Gastroesophageal sphincter (tissue), 3 donors: ENCODE measurements around the gene CHCT1.

Source experiments
- POLR2A ChIP-seq, 2 donors: fragments of 450-650 bp; IDR thresholded peaks; one replicate each; pipeline ENCODE4 v1.6.1; 2017; ENCODE audit warnings: antibody characterized with exemption in 2 of 2, mild to moderate bottlenecking in 2 of 2, moderate library complexity in 1 of 2
- TF ChIP-seq, protein P1 (sequence below), 4 experiments: fragments of 200-600 bp in 2 of 4; fragments of 450-650 bp in 2 of 4; sonication (generic) in 1 of 4; IDR thresholded peaks; one replicate each; pipeline ENCODE4 v1.5.1; 2017 to 2019; ENCODE audit warnings: antibody characterized with exemption in 4 of 4, mild to moderate bottlenecking in 2 of 4, moderate library complexity in 2 of 4

DNA sequence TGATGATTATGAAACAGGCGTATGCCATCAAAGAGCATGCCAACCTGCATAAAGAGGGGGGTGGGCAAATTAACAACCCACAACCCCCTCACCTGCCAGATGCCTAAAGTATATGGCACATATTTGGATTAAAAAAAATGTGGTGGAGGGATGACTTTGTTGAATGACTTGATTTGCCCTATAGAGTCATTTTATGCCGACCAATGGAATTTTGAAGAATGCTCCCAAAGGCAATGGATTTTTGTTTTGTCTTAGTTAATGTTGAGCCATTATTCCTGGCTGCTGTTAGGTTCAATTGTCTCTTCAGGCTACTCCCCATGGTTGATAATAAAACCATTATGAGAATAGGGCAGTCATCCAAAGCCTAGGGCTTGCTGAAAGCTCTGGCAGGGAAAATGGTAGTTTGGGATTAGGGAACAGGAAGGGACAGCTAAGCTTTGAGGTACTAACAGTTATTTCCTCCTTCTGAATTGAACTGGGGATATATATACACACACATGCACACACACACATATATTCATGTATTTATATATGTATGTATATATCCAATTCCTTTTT is 5.8 kb upstream of the CHCT1 start:
- TF ChIP-seq, protein P1, sequence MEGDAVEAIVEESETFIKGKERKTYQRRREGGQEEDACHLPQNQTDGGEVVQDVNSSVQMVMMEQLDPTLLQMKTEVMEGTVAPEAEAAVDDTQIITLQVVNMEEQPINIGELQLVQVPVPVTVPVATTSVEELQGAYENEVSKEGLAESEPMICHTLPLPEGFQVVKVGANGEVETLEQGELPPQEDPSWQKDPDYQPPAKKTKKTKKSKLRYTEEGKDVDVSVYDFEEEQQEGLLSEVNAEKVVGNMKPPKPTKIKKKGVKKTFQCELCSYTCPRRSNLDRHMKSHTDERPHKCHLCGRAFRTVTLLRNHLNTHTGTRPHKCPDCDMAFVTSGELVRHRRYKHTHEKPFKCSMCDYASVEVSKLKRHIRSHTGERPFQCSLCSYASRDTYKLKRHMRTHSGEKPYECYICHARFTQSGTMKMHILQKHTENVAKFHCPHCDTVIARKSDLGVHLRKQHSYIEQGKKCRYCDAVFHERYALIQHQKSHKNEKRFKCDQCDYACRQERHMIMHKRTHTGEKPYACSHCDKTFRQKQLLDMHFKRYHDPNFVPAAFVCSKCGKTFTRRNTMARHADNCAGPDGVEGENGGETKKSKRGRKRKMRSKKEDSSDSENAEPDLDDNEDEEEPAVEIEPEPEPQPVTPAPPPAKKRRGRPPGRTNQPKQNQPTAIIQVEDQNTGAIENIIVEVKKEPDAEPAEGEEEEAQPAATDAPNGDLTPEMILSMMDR (IDR thresholded peaks at IDR 0.05) = no peak
- no peak for TF ChIP-seq POLR2A (IDR thresholded peaks at IDR 0.05)
